ENCODE measurements around the gene SEC62.

DNA sequence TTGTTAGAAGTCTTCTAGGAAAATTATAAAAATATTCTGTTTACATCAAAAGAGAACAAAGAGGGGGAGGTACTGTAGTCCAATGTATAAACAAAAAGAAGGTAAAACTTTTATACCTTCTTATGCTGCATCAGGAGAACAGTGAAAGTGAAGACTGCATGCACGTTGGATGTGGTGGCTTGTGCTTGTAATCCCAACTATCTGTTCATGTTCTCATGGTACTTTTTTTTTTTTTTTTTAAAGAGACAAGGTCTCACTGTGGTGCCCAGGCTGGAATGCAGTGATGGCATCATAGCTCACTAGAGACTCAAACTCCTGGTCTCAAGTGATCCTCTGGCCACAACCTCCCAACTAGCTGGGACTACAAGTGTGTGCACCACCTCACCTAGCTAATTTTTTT, 4.2 kb downstream of the SEC62 start:
- TF ChIP-seq, protein P1, sequence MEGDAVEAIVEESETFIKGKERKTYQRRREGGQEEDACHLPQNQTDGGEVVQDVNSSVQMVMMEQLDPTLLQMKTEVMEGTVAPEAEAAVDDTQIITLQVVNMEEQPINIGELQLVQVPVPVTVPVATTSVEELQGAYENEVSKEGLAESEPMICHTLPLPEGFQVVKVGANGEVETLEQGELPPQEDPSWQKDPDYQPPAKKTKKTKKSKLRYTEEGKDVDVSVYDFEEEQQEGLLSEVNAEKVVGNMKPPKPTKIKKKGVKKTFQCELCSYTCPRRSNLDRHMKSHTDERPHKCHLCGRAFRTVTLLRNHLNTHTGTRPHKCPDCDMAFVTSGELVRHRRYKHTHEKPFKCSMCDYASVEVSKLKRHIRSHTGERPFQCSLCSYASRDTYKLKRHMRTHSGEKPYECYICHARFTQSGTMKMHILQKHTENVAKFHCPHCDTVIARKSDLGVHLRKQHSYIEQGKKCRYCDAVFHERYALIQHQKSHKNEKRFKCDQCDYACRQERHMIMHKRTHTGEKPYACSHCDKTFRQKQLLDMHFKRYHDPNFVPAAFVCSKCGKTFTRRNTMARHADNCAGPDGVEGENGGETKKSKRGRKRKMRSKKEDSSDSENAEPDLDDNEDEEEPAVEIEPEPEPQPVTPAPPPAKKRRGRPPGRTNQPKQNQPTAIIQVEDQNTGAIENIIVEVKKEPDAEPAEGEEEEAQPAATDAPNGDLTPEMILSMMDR (conservative IDR thresholded peaks at IDR 0.05 in 1 of 2, IDR thresholded peaks at IDR 0.05 in 1 of 2; ENCODE audit: low read depth in 1 of 2, low read length in 2 of 2): no peak
- TF ChIP-seq EZH2 (IDR thresholded peaks at IDR 0.05; ENCODE audit: low read length, missing control alignments): no peak

Data from fibroblast of lung (primary cell).